ENCODE measurements around the gene AFMID. TPM values are rescaled to one million over a fixed set of nuclear protein-coding genes. Genes with fewer than 3 reads are reported as not detected.

AFMID gene
- polyA plus RNA-seq, 3 donors = 7.1 to 45.7 (median 14.2) TPM

DNA sequence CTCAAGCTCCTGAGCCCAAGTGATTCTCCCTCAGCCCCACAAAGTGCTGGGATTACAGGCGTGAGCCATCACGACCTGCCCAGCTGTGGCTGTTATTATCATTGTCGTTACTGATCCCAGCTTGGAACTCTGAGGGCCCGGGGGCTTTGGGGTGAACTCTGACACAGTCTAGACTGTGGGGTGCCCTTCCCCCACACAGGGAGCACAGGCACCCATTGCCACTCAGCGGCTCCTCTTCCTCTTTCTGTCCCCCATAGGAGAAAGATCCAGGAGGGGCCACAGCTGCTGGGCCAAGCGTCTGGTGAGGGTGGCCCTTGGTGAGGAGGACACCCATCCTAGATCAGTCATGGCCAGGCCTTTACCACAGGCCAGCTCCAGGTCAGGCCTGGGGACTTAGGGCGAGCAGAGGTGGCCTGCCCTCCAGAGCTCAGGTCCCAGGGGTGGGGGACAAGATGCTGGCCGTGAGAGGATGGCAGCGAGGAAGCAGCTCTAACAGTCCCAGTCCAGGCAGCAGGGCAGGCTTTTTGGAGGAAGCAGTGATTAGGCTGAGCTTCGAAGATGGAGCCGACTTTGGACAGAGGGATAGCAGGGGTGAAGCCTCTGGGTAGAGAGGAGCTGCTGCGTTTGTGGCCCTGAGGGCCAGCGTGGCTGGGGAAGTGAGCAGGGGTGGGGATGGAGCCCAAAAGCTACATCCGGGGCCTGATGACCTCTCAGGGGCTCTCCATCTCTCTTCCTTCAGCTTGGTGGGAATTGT, 69.0 kb downstream of the AFMID start:
- no peaks in the 10 kb centered on the region for H4K20me1 ChIP-seq (ENCODE audit: insufficient read depth, low read length)
- no peaks in the 10 kb centered on the region for H3K9me3 ChIP-seq (replicated peaks in 1 of 2; ENCODE audit: control insufficient read depth in 1 of 2, insufficient read depth in 1 of 2, low read length in 2 of 2)
- peak overlapping the region; percentile 50 for H2AFZ ChIP-seq (ENCODE audit: insufficient read depth, low read depth, low read length, poor library complexity, severe bottlenecking)
- intact Hi-C loops (cut with micrococcal nuclease) = no loop called here
- peak in 1 of 3 donors; percentile 27 for DNase-seq
- H3K4me3 ChIP-seq (replicated peaks in 1 of 3; ENCODE audit: low read depth in 2 of 3, low read length in 3 of 3) = no peak overlapping the region
- H3K4me2 ChIP-seq (replicated peaks; ENCODE audit: extremely low read depth, low read length, poor library complexity, severe bottlenecking) = peak overlapping the region; percentile 19
- Mint-ChIP-seq H3K4me1 (peaks cover 55% of the 10 kb centered on the region), H3K9me3 (peaks cover 0 to 4% (median 0%) of the 10 kb centered on the region in 7 donors), H3K27ac (peak overlapping the region in 4 of 7 donors; percentile 25 to 82 (median 42)), H3K36me3 (no peaks in the 10 kb centered on the region), H3K4me3 (no peak overlapping the region), H3K27me3 (ENCODE audit: low read depth in 3 of 3) (peaks cover 5 to 10% (median 7%) of the 10 kb centered on the region in 3 donors)
- H3K27me3 ChIP-seq (ENCODE audit: control insufficient read depth in 2 of 2, insufficient read depth in 2 of 2, low read length in 2 of 2) = peaks cover 0 to 10% of the 10 kb centered on the region in 2 donors
- H3K27ac ChIP-seq (ENCODE audit: low read depth in 1 of 2, low read length in 2 of 2) = no peak overlapping the region
- H3K4me1 ChIP-seq (ENCODE audit: control insufficient read depth in 1 of 2, insufficient read depth in 2 of 2, low read length in 2 of 2) = peaks cover 58 to 66% of the 10 kb centered on the region in 2 donors
- no peaks in the 10 kb centered on the region for H3K36me3 ChIP-seq (replicated peaks in 1 of 2; ENCODE audit: control insufficient read depth in 1 of 2, insufficient read depth in 2 of 2, low read length in 2 of 2)
- H3K79me2 ChIP-seq (ENCODE audit: insufficient read depth, low read length) = no peaks in the 10 kb centered on the region
- 52% methylated on average over 11 of the region's 14 CpGs for WGBS (ENCODE audit: insufficient coverage)
- TF ChIP-seq, protein P1, sequence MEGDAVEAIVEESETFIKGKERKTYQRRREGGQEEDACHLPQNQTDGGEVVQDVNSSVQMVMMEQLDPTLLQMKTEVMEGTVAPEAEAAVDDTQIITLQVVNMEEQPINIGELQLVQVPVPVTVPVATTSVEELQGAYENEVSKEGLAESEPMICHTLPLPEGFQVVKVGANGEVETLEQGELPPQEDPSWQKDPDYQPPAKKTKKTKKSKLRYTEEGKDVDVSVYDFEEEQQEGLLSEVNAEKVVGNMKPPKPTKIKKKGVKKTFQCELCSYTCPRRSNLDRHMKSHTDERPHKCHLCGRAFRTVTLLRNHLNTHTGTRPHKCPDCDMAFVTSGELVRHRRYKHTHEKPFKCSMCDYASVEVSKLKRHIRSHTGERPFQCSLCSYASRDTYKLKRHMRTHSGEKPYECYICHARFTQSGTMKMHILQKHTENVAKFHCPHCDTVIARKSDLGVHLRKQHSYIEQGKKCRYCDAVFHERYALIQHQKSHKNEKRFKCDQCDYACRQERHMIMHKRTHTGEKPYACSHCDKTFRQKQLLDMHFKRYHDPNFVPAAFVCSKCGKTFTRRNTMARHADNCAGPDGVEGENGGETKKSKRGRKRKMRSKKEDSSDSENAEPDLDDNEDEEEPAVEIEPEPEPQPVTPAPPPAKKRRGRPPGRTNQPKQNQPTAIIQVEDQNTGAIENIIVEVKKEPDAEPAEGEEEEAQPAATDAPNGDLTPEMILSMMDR (IDR thresholded peaks at IDR 0.05) = no peak
- no peak overlapping the region for H3K9ac ChIP-seq (ENCODE audit: insufficient read depth, low read length, poor library complexity, severe bottlenecking)

DNA sequence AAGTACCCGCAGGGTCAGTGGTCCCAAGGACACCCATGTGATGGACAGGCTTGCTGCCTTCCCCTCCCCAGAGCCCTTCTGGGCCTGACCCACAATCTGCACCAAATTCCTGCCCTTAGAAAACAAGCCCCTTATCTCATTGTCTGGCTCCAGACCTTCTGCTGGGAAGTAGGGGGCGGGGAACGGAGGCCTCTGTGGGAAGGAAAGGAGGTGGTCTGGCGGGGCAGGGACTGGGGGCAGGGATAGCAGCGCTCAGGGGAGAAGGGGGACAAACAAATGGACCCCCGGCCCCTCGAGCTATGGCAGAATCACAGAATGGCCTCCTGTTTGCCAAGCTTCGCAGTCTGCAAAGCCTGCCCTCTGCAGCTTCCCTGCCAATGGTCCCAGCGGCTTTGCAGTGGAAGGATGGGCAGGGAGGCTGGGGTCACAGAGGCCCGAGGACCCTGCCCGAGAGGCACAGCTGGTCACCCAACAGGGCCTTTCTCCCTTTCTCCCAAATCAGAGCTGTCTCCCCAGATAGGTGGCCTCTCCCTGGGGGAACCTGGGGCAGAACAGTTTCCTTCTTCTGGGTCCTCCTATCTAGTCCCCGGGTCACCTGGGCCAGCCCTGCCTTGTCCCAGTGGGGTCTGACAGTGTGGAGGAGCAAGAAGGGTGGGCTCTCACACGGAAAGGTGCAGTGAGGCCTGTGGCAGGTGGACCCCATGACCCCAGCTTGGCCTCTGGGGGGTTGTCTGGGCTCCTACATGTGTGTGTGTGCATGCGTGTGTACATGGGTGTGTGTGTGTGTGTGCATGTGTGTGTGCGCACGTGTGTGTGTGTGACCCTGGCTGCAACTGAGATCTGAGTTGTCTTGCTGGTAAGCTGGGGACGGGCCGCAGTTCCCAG, 69.8 kb downstream of the AFMID start:
- peaks cover 50% of the 10 kb centered on the region for H3K4me1 Mint-ChIP-seq
- peak overlapping the region in 2 of 7 donors; percentile 43 to 46 for H3K27ac Mint-ChIP-seq
- 65% methylated on average over 9 of the region's 18 CpGs for WGBS (ENCODE audit: insufficient coverage)
- no peaks in the 10 kb centered on the region for H3K79me2 ChIP-seq (ENCODE audit: insufficient read depth, low read length)
- H3K9me3 ChIP-seq (replicated peaks in 1 of 2; ENCODE audit: control insufficient read depth in 1 of 2, insufficient read depth in 1 of 2, low read length in 2 of 2) = no peaks in the 10 kb centered on the region
- H3K4me1 ChIP-seq (ENCODE audit: control insufficient read depth in 1 of 2, insufficient read depth in 2 of 2, low read length in 2 of 2) = peaks cover 56 to 60% of the 10 kb centered on the region in 2 donors
- no peaks in the 10 kb centered on the region for H3K36me3 ChIP-seq (replicated peaks in 1 of 2; ENCODE audit: control insufficient read depth in 1 of 2, insufficient read depth in 2 of 2, low read length in 2 of 2)
- H4K20me1 ChIP-seq (ENCODE audit: insufficient read depth, low read length) = no peaks in the 10 kb centered on the region
- H3K4me3 ChIP-seq (replicated peaks in 1 of 3; ENCODE audit: low read depth in 2 of 3, low read length in 3 of 3) = peak overlapping the region in 1 of 3 experiments; percentile 60
- no peaks in the 10 kb centered on the region for H3K36me3 Mint-ChIP-seq
- peaks cover 3 to 9% (median 5%) of the 10 kb centered on the region in 3 donors for H3K27me3 Mint-ChIP-seq (ENCODE audit: low read depth in 3 of 3)
- no peak overlapping the region for H3K4me3 Mint-ChIP-seq
- peaks cover 0 to 5% of the 10 kb centered on the region in 2 donors for H3K27me3 ChIP-seq (ENCODE audit: control insufficient read depth in 2 of 2, insufficient read depth in 2 of 2, low read length in 2 of 2)
- H3K4me2 ChIP-seq (replicated peaks; ENCODE audit: extremely low read depth, low read length, poor library complexity, severe bottlenecking) = peak overlapping the region; percentile 80
- intact Hi-C loops (cut with micrococcal nuclease) = no loop called here
- TF ChIP-seq, protein P1 (IDR thresholded peaks at IDR 0.05) = no peak
- no peak overlapping the region for H3K9ac ChIP-seq (ENCODE audit: insufficient read depth, low read length, poor library complexity, severe bottlenecking)
- peaks cover 0 to 4% (median 0%) of the 10 kb centered on the region in 7 donors for H3K9me3 Mint-ChIP-seq
- no peak for DNase-seq
- H3K27ac ChIP-seq (ENCODE audit: low read depth in 1 of 2, low read length in 2 of 2) = no peak overlapping the region
- H2AFZ ChIP-seq (ENCODE audit: insufficient read depth, low read depth, low read length, poor library complexity, severe bottlenecking) = no peak overlapping the region
